Memory B cell (primary cell): ENCODE results near the gene PLPPR1.

Experiments
- ATAC-seq: fragments of 150-1000 bp; cut with Tn5 transposase; 2 replicates; pipeline ENCODE4 v1.10.0; 2021; ENCODE audit warnings: low read depth, mild to moderate bottlenecking, moderate library complexity
- DNase-seq, 2 donors: peaks; one replicate each; pipeline ENCODE4 v3.0.0; 2022; ENCODE audit warnings: low spot score in 2 of 2
- H3K27ac Mint-ChIP-seq: one replicate; pipeline ENCODE4 v1.8.0; 2022; ENCODE audit warnings: mild to moderate bottlenecking, moderate library complexity, mixed read lengths
- H3K27me3 Mint-ChIP-seq: one replicate; pipeline ENCODE4 v1.8.0; 2022; ENCODE audit warnings: mixed read lengths
- H3K36me3 Mint-ChIP-seq: one replicate; pipeline ENCODE4 v1.8.0; 2022; ENCODE audit warnings: mild to moderate bottlenecking, mixed read lengths
- H3K4me1 Mint-ChIP-seq: one replicate; pipeline ENCODE4 v1.8.0; 2022; ENCODE audit warnings: mixed read lengths
- H3K4me3 Mint-ChIP-seq: one replicate; pipeline ENCODE4 v1.8.0; 2022; ENCODE audit warnings: mild to moderate bottlenecking, moderate library complexity, mixed read lengths
- H3K9me3 Mint-ChIP-seq: one replicate; pipeline ENCODE4 v1.8.0; 2022; ENCODE audit warnings: mixed read lengths

PLPPR1 gene

DNA sequence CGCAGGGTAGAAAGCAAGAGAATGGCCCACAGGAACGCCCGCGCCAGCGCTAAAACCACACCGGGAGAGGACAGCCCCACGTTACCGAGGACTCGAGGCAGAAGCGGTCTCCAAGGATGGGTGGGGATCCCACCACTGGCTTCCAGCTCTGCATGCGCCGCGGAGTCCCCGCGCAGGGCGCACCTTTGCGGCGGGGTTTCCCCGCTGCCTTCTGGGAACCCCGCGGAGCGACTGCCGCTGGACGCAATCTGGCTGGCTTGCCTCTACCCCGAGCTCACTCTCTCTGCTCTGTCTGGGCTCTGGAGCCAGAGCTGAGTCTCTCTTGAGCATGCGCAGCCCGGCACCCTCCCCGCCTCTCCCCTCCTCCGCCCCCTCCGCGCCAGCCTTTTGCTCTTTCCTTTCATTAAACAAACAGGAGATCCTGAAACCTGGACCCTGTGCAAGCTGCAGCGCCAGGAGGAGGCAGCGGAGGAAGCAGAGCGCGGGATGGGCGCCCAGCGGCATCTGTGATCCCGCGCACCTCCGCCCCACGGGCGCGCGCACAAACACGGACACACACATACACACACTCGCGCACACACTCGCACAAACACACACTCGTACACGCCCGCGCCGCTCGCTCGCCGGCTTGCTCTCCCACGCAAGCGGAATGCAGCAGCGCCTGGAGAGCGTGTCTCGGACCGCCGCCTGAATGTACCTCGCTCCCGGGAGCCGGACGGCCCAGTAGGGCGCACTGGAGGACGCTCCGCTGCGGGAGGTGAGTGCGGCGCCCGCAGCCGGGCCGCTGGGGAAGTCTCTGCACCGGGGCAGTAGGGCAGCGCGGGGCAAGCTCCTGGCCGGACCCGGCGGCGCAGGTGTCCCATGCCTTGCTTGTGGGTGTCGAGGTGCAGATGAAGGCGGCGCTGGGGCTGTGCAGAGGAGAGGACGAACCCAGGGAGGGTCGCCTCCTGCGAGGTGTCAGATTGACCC lies at the start of gene PLPPR1:
Gene PLPPR1 (plus strand): TSS at position 382 of the 969 bp plus-strand sequence.
- Mint-ChIP-seq H3K27me3 (peaks cover 12% of the 10 kb centered on the region), H3K9me3 (peaks cover 2% of the 10 kb centered on the region), H3K4me1 (no peaks in the 10 kb centered on the region), H3K27ac (no peak within 1 kb of the TSS), H3K4me3 (no peak within 1 kb of the TSS), H3K36me3 (no peaks in the 10 kb centered on the region)
- DNase-seq (no peak), ATAC-seq (no peak)

GRCh38 chr9:100989731-100990130 lies 38.8 kb upstream of the PLPPR1 start:
- Mint-ChIP-seq H3K4me3 (no peak overlapping the region), H3K27me3 (no peaks in the 10 kb centered on the region), H3K9me3 (no peaks in the 10 kb centered on the region), H3K27ac (no peak overlapping the region), H3K4me1 (no peaks in the 10 kb centered on the region), H3K36me3 (no peaks in the 10 kb centered on the region)
- no peak for ATAC-seq
- DNase-seq, result no peak

DNA sequence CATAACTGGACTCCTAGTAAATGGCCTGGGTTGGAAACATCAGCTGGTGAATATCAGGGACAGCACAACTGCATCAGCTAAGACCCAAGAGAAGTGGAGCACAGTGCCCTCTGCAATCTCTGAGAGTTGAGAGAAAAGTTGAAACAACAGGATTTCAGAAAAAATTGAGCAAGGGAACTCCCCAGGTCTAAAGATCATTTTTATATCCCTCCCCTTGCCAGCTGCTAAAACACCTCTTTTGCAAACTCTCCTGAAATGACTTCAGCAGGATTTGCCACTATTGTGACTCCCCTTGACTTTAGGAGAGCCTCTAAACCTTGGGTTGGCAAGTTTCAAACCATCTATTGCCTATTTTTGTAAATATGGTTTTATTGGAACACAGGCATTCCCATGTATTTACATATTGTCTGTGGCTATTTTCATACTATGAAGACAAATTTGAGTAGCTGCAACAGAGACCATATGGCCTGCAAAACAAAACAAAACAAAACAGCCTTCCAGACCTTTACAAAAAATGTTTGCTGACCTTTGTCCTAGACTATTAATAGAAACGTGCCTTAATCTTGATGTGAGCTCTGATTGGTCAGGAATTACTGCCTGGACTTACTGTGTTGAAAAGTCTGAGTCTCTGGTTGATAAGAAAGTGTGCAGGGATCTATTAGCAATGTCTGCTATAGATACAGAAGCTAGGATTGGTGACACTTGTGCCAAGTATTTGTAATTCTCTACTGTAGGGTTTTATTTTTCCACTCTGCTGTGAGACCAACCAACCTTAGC lies 37.7 kb upstream of the PLPPR1 start:
- Mint-ChIP-seq H3K9me3 (no peaks in the 10 kb centered on the region), H3K4me3 (no peak overlapping the region), H3K36me3 (no peaks in the 10 kb centered on the region), H3K27ac (no peak overlapping the region), H3K4me1 (no peaks in the 10 kb centered on the region), H3K27me3 (no peaks in the 10 kb centered on the region)
- DNase-seq (no peak), ATAC-seq (no peak)

DNA sequence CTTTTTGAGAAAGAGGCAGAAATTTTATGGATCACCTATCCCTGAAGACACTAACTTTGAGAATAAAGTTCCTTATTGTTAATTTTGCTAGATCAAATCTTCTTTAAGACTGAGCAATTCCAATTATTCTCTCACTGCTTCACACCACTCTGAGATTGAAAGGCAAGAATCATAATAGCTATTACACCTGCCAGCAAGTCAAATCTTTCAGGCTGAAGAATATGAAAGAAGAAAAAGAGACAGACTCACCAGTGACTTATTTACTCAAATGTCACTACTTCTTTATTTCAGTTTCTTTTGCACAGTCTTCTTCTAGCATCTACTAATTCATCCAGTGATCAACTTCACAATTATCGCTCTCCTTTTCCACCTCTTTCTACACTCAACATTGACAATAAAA lies 35.9 kb upstream of the PLPPR1 start:
- H3K9me3 Mint-ChIP-seq, result no peaks in the 10 kb centered on the region
- no peak for DNase-seq
- H3K27me3 Mint-ChIP-seq, result no peaks in the 10 kb centered on the region
- no peaks in the 10 kb centered on the region for H3K4me1 Mint-ChIP-seq
- ATAC-seq, result no peak
- no peak overlapping the region for H3K4me3 Mint-ChIP-seq
- H3K27ac Mint-ChIP-seq, result no peak overlapping the region
- no peaks in the 10 kb centered on the region for H3K36me3 Mint-ChIP-seq

DNA sequence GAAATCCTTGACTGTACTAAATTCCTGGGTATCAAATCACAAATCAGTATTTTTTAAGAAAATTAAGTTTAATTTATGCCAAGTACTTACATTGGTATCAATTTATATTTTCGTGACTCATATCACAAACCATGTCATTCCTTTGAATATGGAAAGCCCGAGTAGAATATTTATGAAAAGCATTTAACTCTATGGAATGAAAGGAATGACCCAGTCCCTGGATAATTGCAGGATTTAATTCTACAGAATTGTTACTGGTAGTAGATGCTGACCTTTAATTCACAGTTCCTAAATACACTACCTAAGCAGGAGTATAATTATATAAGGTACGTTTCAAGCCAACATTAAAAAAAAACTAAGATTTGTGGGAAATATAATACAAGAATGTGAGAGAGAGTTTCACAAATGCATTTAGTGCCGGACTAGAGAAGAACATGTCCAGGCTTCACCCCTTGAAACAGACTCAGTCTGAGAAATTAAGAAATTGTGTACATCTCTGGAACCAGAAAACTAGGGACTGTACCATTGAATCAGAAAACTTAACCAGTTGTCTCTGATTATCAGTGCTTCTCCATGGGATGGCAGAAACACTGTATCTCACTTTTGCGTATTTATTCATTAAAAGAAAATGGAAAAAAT lies 28.5 kb upstream of the PLPPR1 start:
- Mint-ChIP-seq H3K27ac (no peak overlapping the region), H3K27me3 (no peaks in the 10 kb centered on the region), H3K9me3 (no peaks in the 10 kb centered on the region), H3K4me3 (no peak overlapping the region), H3K4me1 (no peaks in the 10 kb centered on the region), H3K36me3 (no peaks in the 10 kb centered on the region)
- ATAC-seq (no peak), DNase-seq (no peak)

DNA sequence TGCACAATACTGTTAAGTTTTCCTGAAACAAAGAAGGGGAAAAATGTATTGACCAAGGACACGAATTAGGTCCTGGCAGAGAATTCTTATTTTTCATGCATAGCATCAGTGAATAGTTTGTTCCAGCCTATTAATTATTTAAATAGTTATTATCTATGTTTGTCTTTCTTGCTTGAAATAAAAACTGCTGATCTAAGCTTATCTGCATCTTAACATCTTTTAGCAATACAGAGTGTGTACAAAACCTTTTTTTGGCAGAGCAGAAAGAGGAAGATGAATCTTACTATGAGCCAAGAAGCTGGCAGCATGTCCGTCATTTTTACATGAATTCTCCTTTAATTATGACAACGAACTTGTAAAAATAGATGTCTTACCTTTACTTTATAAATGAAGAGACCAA lies 23.3 kb upstream of the PLPPR1 start:
- H3K4me3 Mint-ChIP-seq, result no peak overlapping the region
- no peaks in the 10 kb centered on the region for H3K36me3 Mint-ChIP-seq
- no peaks in the 10 kb centered on the region for H3K27me3 Mint-ChIP-seq
- peaks cover 3% of the 10 kb centered on the region for H3K9me3 Mint-ChIP-seq
- DNase-seq, result no peak
- H3K4me1 Mint-ChIP-seq, result no peaks in the 10 kb centered on the region
- ATAC-seq, result no peak
- no peak overlapping the region for H3K27ac Mint-ChIP-seq

DNA sequence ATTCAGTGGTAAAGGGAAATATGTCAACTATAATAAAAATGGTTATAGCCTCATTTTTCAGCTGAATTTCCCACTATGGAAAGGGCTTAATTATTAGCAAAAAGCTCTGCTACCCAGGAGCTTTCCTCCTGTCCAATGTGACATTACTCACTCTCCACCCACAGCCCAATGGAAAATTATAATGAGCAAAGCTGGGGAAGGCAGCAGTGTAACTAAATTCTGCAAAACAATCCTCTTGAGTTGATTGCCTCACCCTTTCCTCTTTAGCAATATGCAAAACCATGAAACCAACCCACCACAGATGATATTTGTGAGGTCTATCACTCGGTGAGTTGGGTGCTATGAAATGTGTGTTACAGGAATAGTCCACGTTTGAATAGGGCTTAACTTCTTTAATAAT lies 14.0 kb upstream of the PLPPR1 start:
- no peak for ATAC-seq
- no peaks in the 10 kb centered on the region for H3K4me1 Mint-ChIP-seq
- no peaks in the 10 kb centered on the region for H3K9me3 Mint-ChIP-seq

DNA sequence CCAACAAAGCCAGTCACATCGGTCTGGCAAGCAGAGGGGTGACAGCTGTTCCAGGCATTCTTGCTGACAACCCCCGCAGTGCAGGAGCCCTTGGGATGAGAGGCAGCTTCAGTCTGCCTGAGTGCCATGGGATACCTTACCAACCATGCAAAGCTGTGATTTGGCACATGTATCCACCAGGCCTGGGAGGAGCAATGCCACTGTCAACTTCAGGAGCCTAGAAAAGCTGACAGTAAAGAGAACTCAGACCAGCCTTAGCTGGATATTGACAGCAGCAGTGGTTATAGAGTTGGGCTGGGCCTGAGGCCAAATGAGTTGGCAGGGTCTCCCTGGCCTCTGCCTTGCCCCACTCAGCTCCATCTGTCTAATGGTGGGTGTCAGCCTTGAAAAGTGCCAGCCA lies 10.1 kb upstream of the PLPPR1 start:
- Mint-ChIP-seq H3K4me1 (no peaks in the 10 kb centered on the region), H3K4me3 (no peak overlapping the region), H3K27ac (no peak overlapping the region), H3K36me3 (no peaks in the 10 kb centered on the region), H3K27me3 (no peaks in the 10 kb centered on the region), H3K9me3 (no peaks in the 10 kb centered on the region)
- ATAC-seq, result no peak
- DNase-seq, result no peak

More for the DNA sequence above, 14.0 kb upstream of the PLPPR1 start:
- DNase-seq, result no peak
- no peaks in the 10 kb centered on the region for H3K36me3 Mint-ChIP-seq
- H3K27me3 Mint-ChIP-seq, result no peaks in the 10 kb centered on the region
- H3K27ac Mint-ChIP-seq, result no peak overlapping the region
- no peak overlapping the region for H3K4me3 Mint-ChIP-seq

DNA sequence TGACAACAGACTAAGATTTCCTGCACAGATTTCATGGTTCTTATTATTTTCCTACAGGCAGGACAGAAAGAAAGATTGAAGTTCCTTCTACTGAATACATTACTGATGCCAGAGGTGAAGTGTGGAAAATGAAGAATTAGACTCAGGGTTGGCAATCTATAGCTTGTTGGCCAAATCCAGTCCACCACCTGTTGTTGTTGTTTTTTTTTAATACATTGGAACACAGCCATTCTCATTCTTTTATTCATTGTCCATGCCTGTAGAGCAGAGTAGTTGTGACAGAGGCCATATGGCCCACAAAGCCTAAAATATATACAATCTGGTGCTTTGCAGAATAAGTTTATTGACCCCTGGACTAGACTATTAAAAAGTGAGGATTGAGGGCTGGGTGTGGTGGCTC lies 5.8 kb upstream of the PLPPR1 start:
- H3K36me3 Mint-ChIP-seq, result no peaks in the 10 kb centered on the region
- peaks cover 3% of the 10 kb centered on the region for H3K27me3 Mint-ChIP-seq
- no peak overlapping the region for H3K4me3 Mint-ChIP-seq
- H3K9me3 Mint-ChIP-seq, result no peaks in the 10 kb centered on the region
- H3K4me1 Mint-ChIP-seq, result no peaks in the 10 kb centered on the region
- DNase-seq (no peak), ATAC-seq (no peak)
- H3K27ac Mint-ChIP-seq, result no peak overlapping the region

- DNase-seq (no peak), ATAC-seq (no peak)
- H3K27ac Mint-ChIP-seq, result no peak overlapping the region
- no peak overlapping the region for H3K4me3 Mint-ChIP-seq
- H3K4me1 Mint-ChIP-seq, result no peaks in the 10 kb centered on the region
- H3K27me3 Mint-ChIP-seq, result peaks cover 9% of the 10 kb centered on the region
- no peaks in the 10 kb centered on the region for H3K9me3 Mint-ChIP-seq
- H3K36me3 Mint-ChIP-seq, result no peaks in the 10 kb centered on the region
Measured at GRCh38 chr9:101025940-101026339, 2.6 kb upstream of the PLPPR1 start.

GRCh38 chr9:101026824-101027223 lies 1.7 kb upstream of the PLPPR1 start:
- ATAC-seq (no peak), DNase-seq (no peak)
- Mint-ChIP-seq H3K27ac (no peak overlapping the region), H3K4me1 (no peaks in the 10 kb centered on the region), H3K36me3 (no peaks in the 10 kb centered on the region), H3K9me3 (no peaks in the 10 kb centered on the region), H3K4me3 (no peak overlapping the region), H3K27me3 (peaks cover 12% of the 10 kb centered on the region)

DNA sequence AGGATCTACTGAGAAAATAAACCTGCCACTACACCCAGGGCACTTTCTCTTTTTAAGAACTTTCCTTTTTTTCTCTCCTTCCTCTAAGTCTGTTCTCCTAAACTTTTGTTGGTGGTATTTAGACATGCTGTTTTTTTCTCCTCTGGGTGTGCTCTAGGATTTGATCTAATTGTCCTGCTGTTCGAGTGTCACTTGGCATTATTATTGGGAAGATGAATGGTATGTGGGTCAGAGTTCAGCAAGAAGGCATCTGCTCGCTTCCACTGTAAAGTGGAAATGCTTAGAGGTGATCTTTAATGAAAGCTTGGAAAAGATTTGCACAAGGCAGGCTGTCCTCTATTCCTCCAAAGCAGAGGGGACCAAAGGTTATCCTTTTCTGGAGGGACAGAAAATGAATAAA lies 1.3 kb upstream of the PLPPR1 start:
- no peaks in the 10 kb centered on the region for H3K9me3 Mint-ChIP-seq
- H3K36me3 Mint-ChIP-seq, result no peaks in the 10 kb centered on the region
- ATAC-seq, result no peak
- no peak overlapping the region for H3K4me3 Mint-ChIP-seq
- no peaks in the 10 kb centered on the region for H3K4me1 Mint-ChIP-seq
- DNase-seq, result no peak
- peaks cover 12% of the 10 kb centered on the region for H3K27me3 Mint-ChIP-seq
- no peak overlapping the region for H3K27ac Mint-ChIP-seq

DNA sequence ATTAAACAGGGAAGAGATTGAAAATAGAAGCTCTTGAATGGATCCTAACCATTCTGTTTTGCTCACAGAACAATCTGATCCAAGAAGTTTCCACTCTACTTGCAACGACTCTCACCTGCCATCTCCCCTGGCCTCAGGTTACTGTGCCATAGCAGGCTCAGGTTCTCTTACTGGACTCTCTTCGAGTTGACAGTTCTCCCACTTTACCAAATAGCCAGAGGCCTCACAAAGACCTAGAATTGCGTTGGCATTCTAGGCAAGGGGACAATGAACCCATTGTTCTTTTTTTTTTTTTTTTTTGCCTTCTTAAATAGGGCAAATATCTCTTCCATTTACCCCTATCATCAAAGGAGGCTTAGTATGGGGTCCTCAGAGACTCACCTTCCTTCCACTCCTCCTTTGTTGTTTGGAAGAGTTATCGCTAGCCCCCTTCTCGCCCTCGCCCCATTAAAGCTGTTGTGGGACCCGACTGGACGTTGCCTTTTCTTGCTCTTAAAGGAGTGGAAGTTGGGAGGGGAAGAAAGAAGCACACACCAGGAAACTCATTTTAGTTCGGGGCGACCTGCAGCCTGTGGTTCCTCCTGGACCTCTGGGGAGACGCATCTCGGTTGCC lies 688 bp upstream of the PLPPR1 start:
- ATAC-seq (no peak), DNase-seq (no peak)
- H3K36me3 Mint-ChIP-seq, result no peaks in the 10 kb centered on the region
- H3K27ac Mint-ChIP-seq, result no peak overlapping the region
- no peak overlapping the region for H3K4me3 Mint-ChIP-seq
- H3K27me3 Mint-ChIP-seq, result peaks cover 12% of the 10 kb centered on the region
- H3K9me3 Mint-ChIP-seq, result no peaks in the 10 kb centered on the region
- no peaks in the 10 kb centered on the region for H3K4me1 Mint-ChIP-seq
